ENCODE results near the gene CLIC5.

The CLIC5 gene

GRCh38 chr6:45877970-45878590, 137.6 kb downstream of the CLIC5 start:
- no peak for TF ChIP-seq YY1 (IDR thresholded peaks at IDR 0.05; ENCODE audit: low read depth)
- TF ChIP-seq TAF1 (IDR thresholded peaks at IDR 0.05; ENCODE audit: low read depth), result no peak
- TF ChIP-seq CREB1 (IDR thresholded peaks at IDR 0.05; ENCODE audit: low read depth), result no peak
- no peak for TF ChIP-seq FOXM1 (IDR thresholded peaks at IDR 0.05; ENCODE audit: borderline replicate concordance, low read depth)
- TF ChIP-seq EP300 (IDR thresholded peaks at IDR 0.05; ENCODE audit: borderline replicate concordance), result no peak
- TF ChIP-seq REST (IDR thresholded peaks at IDR 0.05; ENCODE audit: low read depth), result no peak
- TF ChIP-seq TEAD4 (IDR thresholded peaks at IDR 0.05), result no peak
- TF ChIP-seq NFIC (IDR thresholded peaks at IDR 0.05), result no peak
- no peak for TF ChIP-seq EGR1 (IDR thresholded peaks at IDR 0.05)
- TF ChIP-seq TCF12 (IDR thresholded peaks at IDR 0.05; ENCODE audit: low read depth), result no peak
- no peak for TF ChIP-seq RAD21 (IDR thresholded peaks at IDR 0.05; ENCODE audit: low read depth)
- no peak for TF ChIP-seq MAX (IDR thresholded peaks at IDR 0.05)
- TF ChIP-seq ZBTB7A (IDR thresholded peaks at IDR 0.05; ENCODE audit: low read depth), result no peak
- no peak for TF ChIP-seq USF1 (IDR thresholded peaks at IDR 0.05)
- no peak for TF ChIP-seq CEBPB (IDR thresholded peaks at IDR 0.05)

GRCh38 chr6:45872827-45873365, 142.8 kb downstream of the CLIC5 start:
- TF ChIP-seq EGR1 (IDR thresholded peaks at IDR 0.05) (no peak), EP300 (IDR thresholded peaks at IDR 0.05; ENCODE audit: borderline replicate concordance) (no peak), FOXM1 (IDR thresholded peaks at IDR 0.05; ENCODE audit: borderline replicate concordance, low read depth) (no peak), NFIC (IDR thresholded peaks at IDR 0.05) (no peak), TCF12 (IDR thresholded peaks at IDR 0.05; ENCODE audit: low read depth) (no peak), MAX (IDR thresholded peaks at IDR 0.05) (no peak), TAF1 (IDR thresholded peaks at IDR 0.05; ENCODE audit: low read depth) (no peak)

- TF ChIP-seq YY1 (IDR thresholded peaks at IDR 0.05; ENCODE audit: low read depth) (no peak), RAD21 (IDR thresholded peaks at IDR 0.05; ENCODE audit: low read depth) (no peak), NFIC (IDR thresholded peaks at IDR 0.05) (no peak), ZBTB7A (IDR thresholded peaks at IDR 0.05; ENCODE audit: low read depth) (no peak), REST (IDR thresholded peaks at IDR 0.05; ENCODE audit: low read depth) (no peak), USF1 (IDR thresholded peaks at IDR 0.05) (no peak), CEBPB (IDR thresholded peaks at IDR 0.05) (no peak), CREB1 (IDR thresholded peaks at IDR 0.05; ENCODE audit: low read depth) (no peak)
Observed at GRCh38 chr6:45870531-45870930, 145.1 kb downstream of the CLIC5 start.

GRCh38 chr6:45864651-45865050, 151.0 kb downstream of the CLIC5 start:
- no peak for TF ChIP-seq EGR1 (IDR thresholded peaks at IDR 0.05)
- TF ChIP-seq USF1 (IDR thresholded peaks at IDR 0.05), result no peak
- no peak for TF ChIP-seq NFIC (IDR thresholded peaks at IDR 0.05)
- TF ChIP-seq REST (IDR thresholded peaks at IDR 0.05; ENCODE audit: low read depth), result no peak
- TF ChIP-seq EP300 (IDR thresholded peaks at IDR 0.05; ENCODE audit: borderline replicate concordance), result no peak
- no peak for TF ChIP-seq TCF12 (IDR thresholded peaks at IDR 0.05; ENCODE audit: low read depth)
- no peak for TF ChIP-seq FOXM1 (IDR thresholded peaks at IDR 0.05; ENCODE audit: borderline replicate concordance, low read depth)
- TF ChIP-seq ZBTB7A (IDR thresholded peaks at IDR 0.05; ENCODE audit: low read depth), result no peak
- no peak for TF ChIP-seq YY1 (IDR thresholded peaks at IDR 0.05; ENCODE audit: low read depth)
- no peak for TF ChIP-seq CREB1 (IDR thresholded peaks at IDR 0.05; ENCODE audit: low read depth)
- no peak for TF ChIP-seq TAF1 (IDR thresholded peaks at IDR 0.05; ENCODE audit: low read depth)
- TF ChIP-seq MAX (IDR thresholded peaks at IDR 0.05), result no peak
- TF ChIP-seq CEBPB (IDR thresholded peaks at IDR 0.05), result no peak
- TF ChIP-seq TEAD4 (IDR thresholded peaks at IDR 0.05), result no peak
